ENCODE measurements around the gene THSD1. TPM values are rescaled to one million over a fixed set of nuclear protein-coding genes. Genes with fewer than 3 reads are reported as not detected.

Gene THSD1
- total and polyA plus RNA-seq, 2 donors (not counting 1 experiment from before 2014, with no cell fraction given) = 0.34 to 0.58 TPM

DNA sequence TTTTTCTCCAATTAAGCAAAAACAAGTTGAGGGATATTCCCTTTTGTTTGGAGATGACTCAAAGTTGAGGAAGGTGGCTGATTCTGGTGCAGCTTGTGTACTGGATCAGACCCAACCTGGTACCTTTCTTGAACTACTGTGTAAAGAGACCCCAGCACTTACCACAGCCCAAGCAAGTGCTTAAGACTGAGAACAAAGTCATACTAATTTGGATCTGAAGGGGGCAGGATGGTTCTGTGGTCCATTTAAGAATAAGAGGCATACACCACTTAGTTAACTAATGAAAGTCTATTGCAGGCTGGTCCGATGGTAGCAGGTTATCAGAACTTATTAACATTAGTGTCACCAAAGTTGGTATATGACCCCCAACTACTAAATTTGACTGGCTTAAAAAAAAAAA, 6.3 kb downstream of the THSD1 start:
- H3K9ac ChIP-seq (ENCODE audit: low read length) = no peak overlapping the region
- no peak for DNase-seq
- Mint-ChIP-seq H3K27ac (no peak overlapping the region), H3K27me3 (peaks cover 34% of the 10 kb centered on the region), H3K4me3 (no peak overlapping the region), H3K9me3 (ENCODE audit: insufficient read depth) (no peaks in the 10 kb centered on the region), H3K4me1 (peaks cover 11% of the 10 kb centered on the region)
- no peaks in the 10 kb centered on the region for H3K36me3 ChIP-seq (replicated peaks in 1 of 2; ENCODE audit: control extremely low read depth in 1 of 2, control insufficient read depth in 1 of 2, extremely low read depth in 1 of 2, insufficient read depth in 2 of 2, low read length in 1 of 2)
- intact Hi-C loops (cut with micrococcal nuclease) = no loop called here
- H3K27ac ChIP-seq (ENCODE audit: low read length in 2 of 2) = no peak overlapping the region
- CTCF ChIA-PET = interaction anchor here (0.7 kb wide), 1 partner anchor 51 kb away, joined by 4 read pairs; no protein-coding TSS in a partner anchor
- TF ChIP-seq, protein P1, sequence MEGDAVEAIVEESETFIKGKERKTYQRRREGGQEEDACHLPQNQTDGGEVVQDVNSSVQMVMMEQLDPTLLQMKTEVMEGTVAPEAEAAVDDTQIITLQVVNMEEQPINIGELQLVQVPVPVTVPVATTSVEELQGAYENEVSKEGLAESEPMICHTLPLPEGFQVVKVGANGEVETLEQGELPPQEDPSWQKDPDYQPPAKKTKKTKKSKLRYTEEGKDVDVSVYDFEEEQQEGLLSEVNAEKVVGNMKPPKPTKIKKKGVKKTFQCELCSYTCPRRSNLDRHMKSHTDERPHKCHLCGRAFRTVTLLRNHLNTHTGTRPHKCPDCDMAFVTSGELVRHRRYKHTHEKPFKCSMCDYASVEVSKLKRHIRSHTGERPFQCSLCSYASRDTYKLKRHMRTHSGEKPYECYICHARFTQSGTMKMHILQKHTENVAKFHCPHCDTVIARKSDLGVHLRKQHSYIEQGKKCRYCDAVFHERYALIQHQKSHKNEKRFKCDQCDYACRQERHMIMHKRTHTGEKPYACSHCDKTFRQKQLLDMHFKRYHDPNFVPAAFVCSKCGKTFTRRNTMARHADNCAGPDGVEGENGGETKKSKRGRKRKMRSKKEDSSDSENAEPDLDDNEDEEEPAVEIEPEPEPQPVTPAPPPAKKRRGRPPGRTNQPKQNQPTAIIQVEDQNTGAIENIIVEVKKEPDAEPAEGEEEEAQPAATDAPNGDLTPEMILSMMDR (IDR thresholded peaks at IDR 0.05) = no peak
- TF ChIP-seq EZH2 (IDR thresholded peaks at IDR 0.05; ENCODE audit: borderline replicate concordance, insufficient read depth, low read depth, low read length, poor library complexity, severe bottlenecking) = no peak
- WGBS (ENCODE audit: insufficient coverage) = no CpG with 5 or more reads among the region's 1 CpG
- H3K9me3 ChIP-seq (ENCODE audit: control extremely low read depth in 1 of 3, control insufficient read depth in 2 of 3, insufficient read depth in 1 of 3, low read length in 2 of 3) = no peaks in the 10 kb centered on the region
- H3K4me3 ChIP-seq (ENCODE audit: control extremely low read depth in 1 of 5, extremely low read depth in 1 of 5, insufficient read depth in 1 of 5, low read depth in 2 of 5, low read length in 4 of 5) = no peak overlapping the region
- POLR2A ChIA-PET = no interaction called here
- H3K27me3 ChIP-seq (replicated peaks in 1 of 4; ENCODE audit: control extremely low read depth in 1 of 4, control insufficient read depth in 3 of 4, insufficient read depth in 4 of 4, low read length in 3 of 4) = peaks cover 0 to 5% (median 3%) of the 10 kb centered on the region in 4 experiments
- H3K79me2 ChIP-seq (ENCODE audit: control insufficient read depth, insufficient read depth, low read length) = no peaks in the 10 kb centered on the region
- peaks cover 9 to 10% of the 10 kb centered on the region in 2 donors for H3K4me1 ChIP-seq (ENCODE audit: control insufficient read depth in 2 of 2, insufficient read depth in 2 of 2, low read length in 2 of 2)
- H3K4me2 ChIP-seq (replicated peaks; ENCODE audit: low read depth, low read length, poor library complexity, severe bottlenecking) = no peak overlapping the region
- no peak for ATAC-seq (ENCODE audit: low read depth)
- H2AFZ ChIP-seq (ENCODE audit: insufficient read depth, low read depth, low read length, poor library complexity, severe bottlenecking) = no peak overlapping the region
- H4K20me1 ChIP-seq (ENCODE audit: control insufficient read depth, insufficient read depth, low read length, poor library complexity, severe bottlenecking) = no peaks in the 10 kb centered on the region

DNA sequence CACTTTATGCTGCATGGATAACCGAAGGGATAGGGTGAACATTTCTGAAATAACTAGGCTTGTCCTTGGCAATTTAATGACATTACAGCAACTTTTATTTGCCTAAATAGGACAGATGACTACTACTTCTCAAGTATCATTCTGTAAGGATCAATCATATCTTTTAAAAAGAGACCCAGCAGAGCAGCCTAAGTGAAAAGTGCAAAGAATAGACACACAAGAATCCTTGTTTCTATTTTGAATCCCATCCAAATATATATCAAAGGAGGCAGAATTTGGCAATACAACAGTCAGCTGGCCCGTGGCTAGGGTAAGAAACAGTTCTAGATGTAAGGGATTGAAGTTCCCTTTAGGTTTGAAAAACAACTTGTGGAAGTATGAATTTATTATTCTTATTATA, 6.9 kb downstream of the THSD1 start:
- Histone ChIP-seq H3K27me3 (replicated peaks in 1 of 4; ENCODE audit: control extremely low read depth in 1 of 4, control insufficient read depth in 3 of 4, insufficient read depth in 4 of 4, low read length in 3 of 4) (peaks cover 0 to 5% (median under 1%) of the 10 kb centered on the region in 4 experiments), H3K27ac (ENCODE audit: low read length in 2 of 2) (no peak overlapping the region), H3K4me2 (replicated peaks; ENCODE audit: low read depth, low read length, poor library complexity, severe bottlenecking) (no peak overlapping the region), H3K4me1 (ENCODE audit: control insufficient read depth in 2 of 2, insufficient read depth in 2 of 2, low read length in 2 of 2) (peaks cover 2 to 3% of the 10 kb centered on the region in 2 donors), H3K4me3 (ENCODE audit: control extremely low read depth in 1 of 5, extremely low read depth in 1 of 5, insufficient read depth in 1 of 5, low read depth in 2 of 5, low read length in 4 of 5) (no peak overlapping the region), H2AFZ (ENCODE audit: insufficient read depth, low read depth, low read length, poor library complexity, severe bottlenecking) (no peak overlapping the region), H3K9me3 (ENCODE audit: control extremely low read depth in 1 of 3, control insufficient read depth in 2 of 3, insufficient read depth in 1 of 3, low read length in 2 of 3) (no peaks in the 10 kb centered on the region), H3K79me2 (ENCODE audit: control insufficient read depth, insufficient read depth, low read length) (no peaks in the 10 kb centered on the region), H3K9ac (ENCODE audit: low read length) (no peak overlapping the region), H4K20me1 (ENCODE audit: control insufficient read depth, insufficient read depth, low read length, poor library complexity, severe bottlenecking) (no peaks in the 10 kb centered on the region), H3K36me3 (replicated peaks in 1 of 2; ENCODE audit: control extremely low read depth in 1 of 2, control insufficient read depth in 1 of 2, extremely low read depth in 1 of 2, insufficient read depth in 2 of 2, low read length in 1 of 2) (no peaks in the 10 kb centered on the region)
- POLR2A ChIA-PET = no interaction called here
- TF ChIP-seq, protein P1 (IDR thresholded peaks at IDR 0.05) = no peak
- no peak for TF ChIP-seq EZH2 (IDR thresholded peaks at IDR 0.05; ENCODE audit: borderline replicate concordance, insufficient read depth, low read depth, low read length, poor library complexity, severe bottlenecking)
- DNase-seq = no peak
- intact Hi-C loops (cut with micrococcal nuclease) = no loop called here
- Mint-ChIP-seq H3K4me3 (no peak overlapping the region), H3K9me3 (ENCODE audit: insufficient read depth) (no peaks in the 10 kb centered on the region), H3K4me1 (peaks cover 4% of the 10 kb centered on the region), H3K27me3 (peaks cover 30% of the 10 kb centered on the region), H3K27ac (no peak overlapping the region)
- ATAC-seq (ENCODE audit: low read depth) = no peak
- CTCF ChIA-PET = no interaction called here
- WGBS (ENCODE audit: insufficient coverage) = no CpG with 5 or more reads among the region's 2 CpGs

All from B cell (primary cell).